SW 1271 (cell line): ENCODE results near the gene FSHR.

Experiments
- DNase-seq, 2 experiments: peaks; one replicate each; lab custom pipeline; 2025; lab: John Stamatoyannopoulos, UW

FSHR gene

GRCh38 chr2:49032936-49033335 is 121.4 kb downstream of the FSHR start:
- DNase-seq, result no peak

GRCh38 chr2:49032126-49032525 is 122.2 kb downstream of the FSHR start:
- no peak for DNase-seq

GRCh38 chr2:49029406-49029805 is 124.9 kb downstream of the FSHR start:
- no peak for DNase-seq

- DNase-seq, result no peak
Measured at GRCh38 chr2:49028101-49028500, 126.2 kb downstream of the FSHR start.

GRCh38 chr2:49026706-49027105 is 127.6 kb downstream of the FSHR start:
- no peak for DNase-seq

GRCh38 chr2:49021271-49021670 is 133.0 kb downstream of the FSHR start:
- no peak for DNase-seq

GRCh38 chr2:49005261-49005660 is 149.1 kb downstream of the FSHR start:
- DNase-seq, result no peak

GRCh38 chr2:49004036-49004626 is 150.2 kb downstream of the FSHR start:
- no peak for DNase-seq

- DNase-seq, result no peak
Measured at GRCh38 chr2:49003201-49003600, 151.1 kb downstream of the FSHR start.

GRCh38 chr2:49002750-49003149 is 151.6 kb downstream of the FSHR start:
- DNase-seq, result no peak

- no peak for DNase-seq
Measured at GRCh38 chr2:49000695-49001094, 153.6 kb downstream of the FSHR start.

- no peak for DNase-seq
Measured at GRCh38 chr2:48998449-48998848, 155.9 kb downstream of the FSHR start.

GRCh38 chr2:48993576-48993975 is 160.7 kb downstream of the FSHR start:
- DNase-seq, result no peak

- DNase-seq, result no peak
Measured at GRCh38 chr2:48991415-48992131, 162.7 kb downstream of the FSHR start.

- no peak for DNase-seq
Measured at GRCh38 chr2:48984922-48985321, 169.4 kb downstream of the FSHR start.

- no peak for DNase-seq
Measured at GRCh38 chr2:48983551-48983950, 170.8 kb downstream of the FSHR start.

- DNase-seq, result no peak
Measured at GRCh38 chr2:48982887-48983435, 171.4 kb downstream of the FSHR start.

- DNase-seq, result no peak
Measured at GRCh38 chr2:48980846-48981245, 173.5 kb downstream of the FSHR start.

GRCh38 chr2:48979691-48980090 is 174.6 kb downstream of the FSHR start:
- no peak for DNase-seq

- DNase-seq, result no peak
Measured at GRCh38 chr2:48978131-48978530, 176.2 kb downstream of the FSHR start.

- DNase-seq, result no peak
Measured at GRCh38 chr2:48971801-48972200, 182.5 kb downstream of the FSHR start.

GRCh38 chr2:48968011-48968410 is 186.3 kb downstream of the FSHR start:
- DNase-seq, result no peak

- no peak for DNase-seq
Measured at GRCh38 chr2:48965204-48965603, 189.1 kb downstream of the FSHR start.

- no peak for DNase-seq
Measured at GRCh38 chr2:48961009-48961408, 193.3 kb downstream of the FSHR start.
